Measurements from ENCODE around the gene ORC4.

The ORC4 gene

DNA sequence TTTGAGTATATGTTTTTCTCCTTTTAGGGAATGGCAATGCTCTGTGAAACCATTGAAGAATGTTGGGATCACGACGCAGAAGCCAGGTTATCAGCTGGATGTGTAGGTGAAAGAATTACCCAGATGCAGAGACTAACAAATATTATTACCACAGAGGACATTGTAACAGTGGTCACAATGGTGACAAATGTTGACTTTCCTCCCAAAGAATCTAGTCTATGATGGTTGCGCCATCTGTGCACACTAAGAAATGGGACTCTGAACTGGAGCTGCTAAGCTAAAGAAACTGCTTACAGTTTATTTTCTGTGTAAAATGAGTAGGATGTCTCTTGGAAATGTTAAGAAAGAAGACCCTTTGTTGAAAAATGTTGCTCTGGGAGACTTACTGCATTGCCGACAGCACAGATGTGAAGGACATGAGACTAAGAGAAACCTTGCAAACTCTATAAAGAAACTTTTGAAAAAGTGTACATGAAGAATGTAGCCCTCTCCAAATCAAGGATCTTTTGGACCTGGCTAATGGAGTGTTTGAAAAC, 93.4 kb downstream of the ORC4 start:
- no peak for DNase-seq (ENCODE audit: low spot score)

DNA sequence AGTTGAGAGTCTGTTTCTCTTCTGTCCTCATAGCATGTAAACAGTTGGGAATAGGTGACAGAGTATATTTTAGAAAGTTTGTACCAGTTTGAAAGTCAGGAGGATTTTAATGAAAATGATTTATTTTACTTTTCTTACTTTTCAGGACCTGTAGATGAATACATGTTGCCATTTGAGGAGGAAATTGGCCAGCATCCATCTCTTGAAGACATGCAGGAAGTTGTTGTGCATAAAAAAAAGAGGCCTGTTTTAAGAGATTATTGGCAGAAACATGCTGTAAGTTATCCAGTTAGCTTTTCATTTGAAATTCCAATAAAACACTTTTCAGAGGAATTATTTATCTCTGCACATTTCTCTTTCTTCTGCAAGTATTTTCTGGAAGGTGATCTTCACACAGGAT, 94.7 kb downstream of the ORC4 start:
- DNase-seq (ENCODE audit: low spot score), result no peak

DNA sequence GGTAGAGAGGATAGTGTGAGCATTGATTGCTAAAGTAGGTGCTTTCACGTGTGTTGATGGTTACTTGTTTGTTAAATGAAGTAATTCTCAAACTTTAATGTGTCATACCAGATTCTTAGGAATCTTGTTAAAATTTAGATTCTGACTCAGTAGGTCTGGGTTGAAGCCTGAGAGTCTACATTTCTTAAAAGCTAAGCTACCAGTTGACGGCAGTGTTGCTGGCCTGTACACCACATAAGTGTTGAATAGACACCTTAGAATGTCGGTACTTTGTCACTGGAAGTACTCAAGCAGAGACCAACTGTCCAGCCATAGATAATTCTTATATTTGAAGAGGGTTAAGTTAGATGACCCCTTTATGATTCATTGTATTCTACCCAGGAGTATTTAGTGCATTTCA, 95.9 kb downstream of the ORC4 start:
- DNase-seq (ENCODE audit: low spot score), result no peak

DNA sequence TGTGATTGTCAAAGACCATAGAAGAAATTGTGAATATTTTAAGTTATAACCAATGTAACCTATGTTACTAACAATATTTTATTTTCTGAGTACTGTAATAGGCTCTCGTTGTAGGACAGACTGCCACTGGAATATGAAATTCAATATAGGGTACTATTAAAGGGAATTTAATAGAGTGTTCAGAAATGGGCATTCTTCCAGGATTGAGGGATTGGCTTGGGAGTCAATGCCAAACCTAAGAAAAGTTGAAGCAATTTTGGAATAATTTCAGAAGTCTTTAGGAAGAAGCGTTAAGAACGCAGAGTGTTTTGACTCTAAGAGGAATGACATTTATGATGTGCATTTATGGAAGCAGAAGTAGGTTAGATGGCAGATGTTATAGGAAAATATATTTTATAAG, 96.7 kb downstream of the ORC4 start:
- no peak for DNase-seq (ENCODE audit: low spot score)

DNA sequence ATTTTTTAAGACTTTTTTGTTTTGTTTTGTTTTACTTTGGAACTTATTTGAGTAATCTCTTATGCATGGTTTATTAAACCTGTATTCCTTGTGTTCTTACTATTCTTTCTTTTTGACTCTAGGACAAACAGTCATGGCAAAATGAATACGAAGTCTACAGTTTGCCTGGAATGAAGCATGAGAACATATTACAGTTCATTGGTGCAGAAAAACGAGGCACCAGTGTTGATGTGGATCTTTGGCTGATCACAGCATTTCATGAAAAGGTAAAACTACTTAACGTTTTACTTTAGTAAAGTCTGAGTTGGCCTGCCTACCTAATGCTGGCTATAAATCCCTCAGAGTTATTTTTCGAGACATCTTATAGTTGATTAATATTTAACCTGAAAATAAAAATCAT, 103.4 kb downstream of the ORC4 start:
- no peak for DNase-seq (ENCODE audit: low spot score)

DNA sequence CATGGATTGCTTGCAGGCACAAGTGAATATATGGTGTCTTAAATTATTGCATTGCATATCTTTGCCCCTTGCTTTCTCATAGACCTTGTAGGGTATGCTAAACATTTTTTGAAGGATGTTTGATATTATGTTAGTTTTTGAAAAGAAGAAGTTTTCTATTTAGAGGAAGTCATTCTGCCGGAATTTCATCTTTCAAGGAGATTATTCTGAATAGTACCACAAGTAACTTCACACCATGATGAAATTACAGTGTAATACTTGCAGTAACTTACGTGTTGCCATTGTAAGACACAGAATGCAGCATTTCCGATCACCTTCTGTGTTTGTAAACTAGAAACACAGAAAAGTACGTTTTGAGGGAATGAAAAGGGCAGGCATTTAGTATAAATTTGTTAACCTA, 103.8 kb downstream of the ORC4 start:
- DNase-seq (ENCODE audit: low spot score), result no peak

DNA sequence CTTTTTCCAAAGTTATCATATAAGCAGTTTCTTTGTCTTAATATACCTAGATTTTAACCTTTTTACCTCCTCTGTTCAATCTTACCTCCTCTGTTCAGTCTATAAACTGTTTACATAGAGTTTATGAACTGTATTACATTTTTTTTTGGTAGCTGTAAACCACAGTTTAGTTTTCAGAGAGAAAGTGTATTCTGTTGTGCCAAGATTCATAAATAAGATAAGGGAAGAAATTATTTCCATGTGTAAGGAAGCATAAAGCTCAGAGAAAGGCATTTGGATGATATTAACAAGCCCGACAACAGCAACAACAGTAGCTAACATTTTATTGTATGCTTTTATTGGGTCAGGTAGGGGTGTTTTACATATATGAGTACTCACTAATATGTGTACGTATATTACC, 104.5 kb downstream of the ORC4 start:
- no peak for DNase-seq (ENCODE audit: low spot score)

DNA sequence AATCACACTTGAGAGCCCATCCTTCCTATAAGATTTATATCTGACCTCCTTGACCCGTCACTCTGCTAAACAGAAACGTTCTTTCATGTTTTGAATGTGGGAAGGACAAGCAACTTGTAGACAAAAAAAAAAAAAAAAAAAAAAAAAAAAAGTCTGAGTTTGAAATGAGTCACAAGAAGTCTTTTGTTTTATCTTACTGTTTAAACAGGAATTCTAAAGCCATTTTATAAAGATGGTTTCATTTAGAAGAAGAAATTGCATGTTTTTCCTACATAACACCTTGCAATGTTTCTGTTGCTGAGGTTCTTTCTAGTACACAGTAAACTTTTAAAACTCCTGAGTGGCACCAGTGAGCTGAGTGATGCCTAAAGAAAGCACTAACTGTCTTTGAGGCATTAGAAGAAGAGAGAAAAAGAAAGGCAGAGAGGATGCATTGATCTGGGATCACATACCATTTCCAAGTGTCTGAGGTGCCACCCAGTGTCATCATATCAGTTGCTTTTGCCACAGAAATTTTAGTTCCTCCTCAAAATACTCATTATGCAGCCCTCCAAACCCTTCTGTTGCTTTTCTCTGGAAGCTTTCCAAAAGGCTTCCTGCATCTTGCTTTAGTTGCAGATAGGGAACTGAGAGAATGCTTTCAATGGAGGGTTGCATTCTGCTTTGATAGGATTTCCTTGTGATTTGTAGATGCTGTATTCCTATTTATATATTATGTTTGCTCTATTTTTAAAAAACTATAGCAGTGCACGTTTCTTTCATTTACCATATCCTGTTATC, 106.6 kb downstream of the ORC4 start:
- DNase-seq (ENCODE audit: low spot score), result peak; percentile 5

DNA sequence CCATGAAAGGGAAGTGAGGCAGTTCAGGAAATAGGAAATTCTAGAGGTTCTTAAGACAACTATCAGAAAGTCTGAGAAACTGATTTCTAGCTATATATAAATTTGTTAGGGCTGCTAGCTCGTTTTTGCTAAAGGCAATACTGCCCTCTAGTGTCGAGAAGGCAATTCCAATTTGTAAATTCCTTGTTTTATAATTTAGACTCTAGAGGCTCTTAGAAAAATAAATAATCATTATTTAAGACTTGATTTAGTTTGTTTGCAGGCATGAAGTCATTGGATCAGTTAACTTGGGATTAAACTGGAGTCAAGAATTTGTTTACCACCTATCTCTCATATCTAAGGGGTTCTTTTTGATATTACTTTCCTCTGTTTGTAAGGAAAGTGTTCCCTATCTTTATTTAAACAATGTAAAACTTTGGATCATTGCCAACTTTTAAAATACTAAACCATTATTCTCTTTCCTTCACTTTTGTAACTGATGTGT, 109.5 kb downstream of the ORC4 start:
- DNase-seq (ENCODE audit: low spot score), result peak; percentile 61

DNA sequence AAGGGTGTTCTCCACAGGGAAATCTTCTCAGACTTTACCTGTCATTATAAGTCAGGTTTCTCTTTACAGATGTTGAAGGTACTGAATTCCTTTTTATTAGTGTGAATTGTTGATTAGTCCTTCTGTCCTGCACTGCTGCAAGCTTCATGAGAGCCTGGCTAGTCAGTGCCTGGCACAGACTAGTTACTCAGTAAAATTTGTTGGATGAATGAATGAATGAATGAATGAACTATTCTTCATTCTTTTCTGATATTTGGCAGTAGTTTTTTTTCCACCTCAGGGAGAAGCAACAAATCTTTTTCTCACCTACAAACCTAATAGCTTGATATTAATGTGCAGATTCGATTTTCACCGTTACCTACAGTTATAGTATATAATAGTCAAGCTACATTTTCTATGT, 111.4 kb downstream of the ORC4 start:
- DNase-seq (ENCODE audit: low spot score), result no peak

DNA sequence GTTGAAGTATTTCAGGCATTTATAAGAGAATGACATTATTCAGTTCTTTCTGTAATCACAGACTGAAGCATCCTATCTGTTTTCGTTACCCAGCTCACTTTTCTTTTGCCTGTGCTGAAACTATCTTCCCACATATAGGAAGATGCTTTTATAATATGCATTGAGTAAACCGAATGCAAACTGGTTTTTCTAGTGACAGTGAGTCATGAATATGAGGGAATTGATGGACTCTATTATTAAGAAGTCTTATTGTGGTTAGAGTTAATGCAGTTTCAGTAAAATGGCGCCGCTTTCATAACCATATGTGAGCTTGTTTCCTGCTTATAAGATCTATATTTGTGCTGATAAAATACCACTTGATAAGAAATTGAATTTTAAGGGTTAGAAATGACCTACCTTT, 116.5 kb downstream of the ORC4 start:
- DNase-seq (ENCODE audit: low spot score), result no peak

DNA sequence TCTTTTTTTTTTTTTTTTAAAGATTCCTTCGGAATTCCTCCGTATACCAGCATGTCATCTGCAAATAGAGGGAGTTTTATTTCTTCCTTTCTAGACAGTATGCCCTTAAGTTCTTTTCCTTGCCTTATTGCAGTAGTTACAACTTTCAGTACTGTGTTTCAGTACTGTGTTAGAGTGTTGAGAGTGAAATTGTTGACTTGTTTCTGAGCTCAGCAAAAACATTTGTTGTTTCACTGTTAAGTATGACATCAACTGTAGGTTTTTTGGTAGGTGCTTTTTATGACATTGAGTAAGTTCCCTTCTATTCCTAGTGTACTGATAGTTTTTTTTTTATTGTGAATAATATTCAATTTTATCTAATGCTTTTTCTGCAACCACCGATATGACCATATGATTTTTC, 131.9 kb downstream of the ORC4 start:
- no peak for DNase-seq (ENCODE audit: low spot score)

DNA sequence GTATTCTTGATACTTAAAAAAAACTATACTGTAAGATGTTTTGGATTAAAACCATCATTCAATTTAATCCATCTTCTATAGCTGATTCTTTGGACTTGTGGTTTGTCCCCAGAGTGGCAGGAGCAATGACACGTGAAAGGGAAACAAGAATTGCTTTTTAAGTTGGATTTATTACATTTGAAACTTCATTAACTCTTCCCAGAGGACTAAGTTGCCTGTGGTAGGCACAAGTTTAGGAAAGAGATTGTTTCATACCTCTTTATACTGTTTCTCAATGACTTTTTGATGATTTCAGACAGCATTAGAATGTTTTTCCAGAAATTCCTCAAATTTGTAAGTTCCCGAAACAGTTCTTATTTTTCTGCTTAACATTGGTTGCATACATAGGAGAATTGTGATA, 134.4 kb downstream of the ORC4 start:
- DNase-seq (ENCODE audit: low spot score), result no peak

DNA sequence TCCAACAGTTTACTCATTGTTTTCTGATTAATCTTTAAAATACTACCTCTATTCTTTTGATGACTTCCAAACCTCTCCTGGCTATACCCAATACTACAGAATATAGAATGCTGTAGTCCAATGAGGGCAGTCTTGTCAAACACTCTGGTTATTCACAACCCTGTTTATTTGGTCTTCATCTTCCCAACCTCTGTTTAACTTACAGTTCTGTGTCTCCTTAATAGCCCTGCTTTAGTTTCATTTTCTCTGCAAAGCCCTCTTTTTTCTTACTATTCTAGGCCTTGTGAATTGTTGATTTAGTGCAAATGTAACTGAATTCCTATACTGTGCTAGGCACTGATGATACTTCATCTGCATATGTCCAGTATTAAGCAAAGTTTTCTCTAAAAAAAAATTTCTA, 135.7 kb downstream of the ORC4 start:
- no peak for DNase-seq (ENCODE audit: low spot score)

DNA sequence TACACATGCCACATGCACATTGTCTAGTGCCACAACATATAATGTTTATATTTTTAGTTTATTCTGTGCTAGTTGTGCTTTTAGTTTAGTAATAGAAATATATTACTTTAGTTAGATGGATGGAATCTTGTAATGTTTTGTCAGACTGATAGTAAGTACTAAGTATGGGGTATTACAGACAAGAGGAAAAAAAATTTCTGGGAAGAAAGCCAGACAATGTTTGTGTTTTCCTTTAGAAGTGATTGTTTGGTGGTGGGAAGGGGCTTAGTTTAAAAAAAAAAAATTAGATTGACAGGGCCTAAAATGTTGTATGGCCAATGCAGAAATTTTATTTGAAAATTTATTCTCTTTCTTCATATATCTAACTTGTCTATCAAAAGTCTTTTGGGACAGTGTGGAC, 137.9 kb downstream of the ORC4 start:
- DNase-seq (ENCODE audit: low spot score), result no peak
